Measurements from ENCODE around the gene ABCA12.

- TF ChIP-seq EP300 (IDR thresholded peaks at IDR 0.05): no peak
- TF ChIP-seq CTCF (IDR thresholded peaks at IDR 0.05): no peak
- TF ChIP-seq POLR2A (IDR thresholded peaks at IDR 0.05): no peak
These were observed 11.1 kb upstream of the ABCA12 start for GRCh38 chr2:215149486-215149885.

All from tibial nerve (tissue), 4 donors.